PFSK-1 (cell line): ENCODE results near the gene LIMS2.

Experiments
- POLR2AphosphoS5 ChIP-seq: IDR thresholded peaks from 2 replicates; pipeline ENCODE4 v1.6.1; 2012; ENCODE audit warnings: low read depth, mild to moderate bottlenecking, control low read depth, low read length, moderate library complexity
- REST ChIP-seq, 2 experiments: IDR thresholded peaks; 2 replicates each; pipeline versions ENCODE4 v1.6.1 to v1.8.0; 2011 to 2012; ENCODE audit warnings: low read depth in 2 of 2, low read length in 2 of 2, control low read depth in 1 of 2, inconsistent platforms in 1 of 2, mild to moderate bottlenecking in 1 of 2, moderate library complexity in 1 of 2; ENCODE audit not compliant: insufficient read depth in 1 of 2

GRCh38 chr2:127609031-127609751 is 66.1 kb downstream of the LIMS2 start:
- TF ChIP-seq REST (IDR thresholded peaks at IDR 0.05; ENCODE audit: insufficient read depth in 1 of 2, low read depth in 2 of 2, low read length in 2 of 2), result no peak
- TF ChIP-seq POLR2AphosphoS5, result no peak
